EL (cell line): ENCODE measurements around the gene EZH1.

Source experiments
- DNase-seq: peaks from one replicate; pipeline ENCODE4 v3.0.0-alpha.2; 2016

EZH1 gene

GRCh38 chr17:42744806-42745617 lies at the start of gene EZH1:
Gene EZH1, minus strand, starts transcription at chr17:42745040. Its CDS starts 16,099 bp downstream, at chr17:42728941.
- DNase-seq, result peak; percentile 94

DNA sequence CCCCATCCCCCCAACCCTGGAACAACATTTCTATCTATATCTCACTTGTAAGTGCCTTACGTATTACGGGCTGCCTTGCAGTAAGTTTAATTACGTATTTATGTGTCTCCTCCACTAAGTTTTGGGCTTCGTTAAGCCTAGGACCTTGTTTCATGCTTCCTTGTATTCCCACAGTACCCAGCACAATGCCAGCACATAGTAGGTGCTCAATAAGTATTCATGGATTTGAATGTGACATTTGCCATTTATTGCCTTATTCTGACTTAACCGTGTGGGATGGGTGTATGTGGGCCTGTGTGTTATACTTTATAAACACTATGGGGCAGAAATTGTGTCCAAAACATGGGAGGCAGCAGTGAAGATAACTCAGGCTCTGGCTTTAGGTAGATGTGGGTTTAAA lies 47.7 kb upstream of the EZH1 start:
- no peak for DNase-seq

DNA sequence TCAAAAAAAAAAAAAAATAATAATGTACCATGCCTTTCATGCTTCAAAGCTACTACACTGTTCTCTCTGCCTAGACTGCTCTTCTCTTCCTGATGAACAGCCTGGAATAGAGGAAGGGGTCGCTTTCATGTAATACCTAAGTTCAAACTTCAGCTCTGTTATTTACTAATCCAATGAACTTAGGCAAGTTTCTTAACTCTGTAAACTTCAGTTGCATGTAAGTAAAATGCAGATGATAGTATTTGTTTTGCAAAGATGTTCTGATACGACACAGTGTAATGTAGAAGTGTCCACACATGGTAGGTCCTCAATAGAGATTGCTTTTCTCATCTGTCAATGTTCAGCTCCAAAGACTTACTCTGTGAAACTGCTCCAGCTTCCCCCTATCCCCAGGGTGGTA lies 47.1 kb upstream of the EZH1 start:
- no peak for DNase-seq

DNA sequence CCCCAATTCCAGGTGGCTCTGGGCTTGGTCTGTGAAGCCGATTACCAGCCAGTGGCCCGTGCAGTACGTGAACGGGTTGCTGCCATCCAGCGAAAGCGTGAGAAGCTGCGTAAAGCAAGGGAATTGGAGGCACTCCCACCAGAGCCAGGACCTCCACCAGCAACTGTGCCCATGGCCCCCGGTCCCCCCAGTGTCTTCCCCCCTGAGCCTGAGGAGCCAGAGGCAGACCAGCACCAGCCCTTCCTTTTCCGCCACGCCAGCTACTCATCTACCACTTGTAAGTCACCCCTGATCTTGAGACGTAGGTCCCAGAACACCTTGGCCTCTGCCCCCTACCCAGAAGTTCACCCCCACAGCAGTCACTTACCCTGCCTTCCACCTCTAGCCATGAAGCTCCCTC lies 42.4 kb upstream of the EZH1 start:
- DNase-seq, result no peak

DNA sequence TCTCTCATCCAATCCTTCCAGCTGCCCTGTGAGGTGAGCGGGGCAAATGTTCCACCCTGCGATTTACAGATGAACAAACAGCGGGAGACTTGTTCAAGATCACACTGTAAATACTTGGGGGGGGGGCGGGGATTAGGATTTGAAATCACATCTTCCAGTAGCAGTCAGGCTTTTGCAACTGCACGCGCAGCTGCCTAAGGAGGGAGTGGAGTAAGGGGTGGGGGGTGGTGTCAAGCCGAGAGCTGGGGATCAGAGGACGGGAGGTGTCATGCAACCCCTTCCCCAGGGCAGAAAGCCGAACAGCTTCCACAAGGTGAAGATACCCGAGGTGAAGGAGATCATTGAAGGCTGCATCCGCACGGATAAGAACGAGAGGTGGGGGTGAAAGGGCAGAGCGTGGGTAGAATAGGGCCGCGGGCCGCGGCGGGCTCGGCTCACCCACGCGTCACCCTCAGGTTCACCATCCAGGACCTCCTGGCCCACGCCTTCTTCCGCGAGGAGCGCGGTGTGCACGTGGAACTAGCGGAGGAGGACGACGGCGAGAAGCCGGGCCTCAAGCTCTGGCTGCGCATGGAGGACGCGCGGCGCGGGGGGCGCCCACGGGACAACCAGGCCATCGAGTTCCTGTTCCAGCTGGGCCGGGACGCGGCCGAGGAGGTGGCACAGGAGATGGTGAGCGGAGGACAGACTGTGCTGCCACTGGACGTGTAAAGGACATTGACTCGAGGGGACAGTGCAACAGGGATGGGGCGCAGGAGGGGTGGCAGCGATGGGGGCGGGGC lies 40.2 kb upstream of the EZH1 start:
- DNase-seq, result no peak

DNA sequence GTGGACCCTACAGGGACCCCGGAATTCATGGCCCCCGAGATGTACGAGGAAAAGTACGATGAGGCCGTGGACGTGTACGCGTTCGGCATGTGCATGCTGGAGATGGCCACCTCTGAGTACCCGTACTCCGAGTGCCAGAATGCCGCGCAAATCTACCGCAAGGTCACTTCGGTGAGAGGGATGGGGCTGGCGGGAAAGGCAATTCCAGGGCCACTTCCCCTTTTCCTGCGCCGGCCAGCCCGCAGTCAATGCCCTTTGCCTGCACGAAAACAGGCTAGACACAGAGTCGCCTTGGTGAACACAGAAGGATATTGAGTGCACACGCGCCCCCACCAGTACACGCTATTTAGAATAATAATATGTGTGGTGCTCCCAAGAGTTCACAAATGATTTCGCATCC lies 39.6 kb upstream of the EZH1 start:
- no peak for DNase-seq

DNA sequence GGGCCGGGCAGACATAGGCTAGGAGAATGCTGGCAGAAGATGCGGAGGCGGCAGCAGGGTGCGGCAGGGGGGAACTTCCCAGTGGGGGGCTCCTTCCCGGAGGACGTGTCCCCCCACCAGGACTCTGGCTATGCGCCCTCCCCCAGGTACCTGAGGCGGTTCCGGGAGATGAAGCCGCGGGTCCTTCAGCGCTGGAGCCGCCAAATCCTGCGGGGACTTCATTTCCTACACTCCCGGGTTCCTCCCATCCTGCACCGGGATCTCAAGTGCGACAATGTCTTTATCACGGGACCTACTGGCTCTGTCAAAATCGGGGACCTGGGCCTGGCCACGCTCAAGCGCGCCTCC lies 38.9 kb upstream of the EZH1 start:
- DNase-seq, result no peak

DNA sequence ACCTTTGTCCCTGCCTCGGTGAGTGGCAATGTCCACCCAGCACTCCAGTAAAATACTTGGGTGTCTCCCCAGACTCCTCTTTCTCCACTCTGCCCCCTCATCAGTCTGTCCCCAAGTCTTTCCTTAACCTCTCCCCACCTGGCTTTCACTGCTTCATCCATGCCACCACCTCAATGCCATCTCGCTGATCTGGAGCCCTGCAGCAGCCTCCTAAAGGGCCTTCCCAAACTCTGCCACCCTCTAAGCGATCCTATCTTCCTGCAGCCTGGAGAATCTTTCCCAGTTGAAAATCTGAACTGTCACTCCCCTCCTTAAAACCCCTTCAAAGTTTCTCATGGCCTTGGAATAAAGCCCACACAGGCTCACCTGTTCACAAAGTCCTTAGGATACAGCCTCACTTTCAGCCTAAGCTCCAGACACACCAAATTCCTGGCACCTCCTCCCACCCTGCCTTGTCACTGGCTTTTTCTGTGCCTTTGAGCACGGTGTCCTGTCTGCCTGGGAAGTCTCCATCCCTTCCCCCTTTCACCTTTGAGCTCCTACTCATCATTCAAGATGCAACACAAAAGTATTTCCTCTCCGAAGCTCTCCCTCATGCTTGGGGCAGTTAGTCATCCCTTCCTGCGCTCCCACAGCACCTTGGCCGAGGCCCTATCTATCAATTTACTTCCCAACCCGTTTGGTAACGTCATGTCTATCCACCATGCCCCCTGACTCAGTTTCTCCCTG lies 38.4 kb upstream of the EZH1 start:
- DNase-seq, result peak; percentile 89

DNA sequence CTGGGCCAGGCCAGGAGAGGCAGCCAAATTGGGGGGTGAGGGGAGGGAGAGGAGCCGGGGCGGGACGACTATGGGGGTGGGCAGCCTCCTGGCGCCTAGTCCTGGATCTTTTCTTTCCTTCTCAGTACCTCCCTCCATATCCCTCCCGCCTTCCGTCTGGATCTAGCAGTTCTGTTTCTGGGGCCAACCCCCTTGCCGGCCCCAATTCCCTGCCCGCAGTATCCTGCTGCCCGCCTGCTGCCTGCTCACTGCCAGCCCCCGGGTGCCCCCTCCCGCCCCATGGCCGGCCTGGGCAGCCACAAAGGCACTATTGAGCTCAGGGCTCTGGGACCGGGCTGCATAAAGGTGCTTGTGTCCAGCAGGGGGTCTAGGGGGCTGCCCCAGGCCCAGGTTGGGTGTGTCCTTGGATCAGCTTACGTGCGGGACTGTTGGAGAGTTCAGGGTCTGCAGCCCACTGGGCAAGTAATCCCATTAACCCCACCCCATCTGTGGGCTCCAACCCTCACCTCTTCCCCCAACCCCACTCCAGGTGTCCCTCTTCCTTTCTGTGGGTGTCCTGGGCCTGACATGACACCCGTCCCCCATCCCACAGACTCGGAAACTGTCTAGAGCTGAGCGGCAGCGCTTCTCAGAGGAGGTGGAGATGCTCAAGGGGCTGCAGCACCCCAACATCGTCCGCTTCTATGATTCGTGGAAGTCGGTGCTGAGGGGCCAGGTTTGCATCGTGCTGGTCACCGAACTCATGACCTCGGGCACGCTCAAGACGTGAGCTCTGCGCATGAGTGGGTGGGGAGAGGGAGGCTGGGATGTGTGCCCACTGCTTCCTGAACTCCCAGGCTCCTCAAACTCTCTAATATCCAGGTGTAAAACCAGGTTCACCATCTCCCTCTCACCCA lies 37.6 kb upstream of the EZH1 start:
- peak; percentile 34 for DNase-seq

DNA sequence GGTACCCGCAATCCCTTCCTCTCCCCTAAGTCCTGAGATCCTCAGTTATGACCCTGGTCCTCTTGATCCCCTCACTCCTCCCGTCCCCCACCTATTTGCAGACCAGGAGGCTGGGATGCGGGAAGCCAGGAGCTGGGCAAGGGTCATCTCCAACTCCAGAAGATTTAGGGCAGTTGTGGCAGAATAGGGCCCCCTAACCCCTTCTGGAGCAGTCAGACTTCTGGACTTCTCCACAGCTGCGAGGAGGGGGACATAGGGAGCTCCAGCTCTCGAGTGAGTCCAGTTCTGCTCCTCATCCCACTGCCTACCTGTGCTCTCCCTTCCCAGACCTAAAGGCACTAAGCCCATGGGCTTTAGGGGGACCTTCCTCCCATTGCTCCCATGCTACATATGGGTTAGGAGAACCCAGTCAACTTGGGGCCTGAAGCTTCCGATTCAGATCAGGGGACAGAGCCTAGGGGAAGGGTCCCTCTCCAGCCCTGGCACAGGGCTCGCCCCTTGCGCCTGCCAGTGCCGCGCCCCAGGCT lies 36.9 kb upstream of the EZH1 start:
- DNase-seq, result no peak

GRCh38 chr17:42780851-42781638 lies 36.2 kb upstream of the EZH1 start:
- DNase-seq, result no peak

- peak; percentile 83 for DNase-seq
Measured at GRCh38 chr17:42779936-42780850, 35.4 kb upstream of the EZH1 start, which contains the start of gene WNK4. Gene WNK4, plus strand, starts transcription at chr17:42780610. Its CDS starts 89 bp downstream, at chr17:42780699.

DNA sequence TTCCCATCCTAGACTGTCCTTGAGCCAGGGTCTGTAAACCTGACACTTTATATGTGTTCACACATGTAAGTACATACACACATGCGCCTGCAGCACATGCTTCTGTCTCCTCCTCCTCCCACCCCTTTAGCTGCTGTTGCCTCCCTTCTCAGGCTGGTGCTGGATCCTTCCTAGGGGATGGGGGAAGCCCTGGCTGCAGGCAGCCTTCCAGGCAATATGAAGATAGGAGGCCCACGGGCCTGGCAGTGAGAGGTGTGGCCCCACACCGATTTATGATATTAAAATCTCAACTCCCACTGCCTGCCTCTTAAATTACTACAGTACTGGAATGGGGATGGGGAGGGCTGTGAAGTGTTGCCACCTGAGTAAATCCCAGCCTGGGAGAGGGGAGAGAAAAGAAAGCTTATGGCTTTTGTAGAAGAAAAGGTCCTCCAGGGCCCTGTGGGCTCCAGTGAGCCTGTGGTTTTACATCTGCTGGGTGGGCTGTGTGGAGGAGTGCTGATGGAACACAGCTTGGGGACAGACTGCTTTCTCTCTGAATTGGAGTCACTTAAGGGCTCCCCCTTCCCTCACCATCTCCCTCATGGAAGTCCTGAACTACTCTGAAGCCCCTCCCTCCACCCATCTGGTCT lies 34.6 kb upstream of the EZH1 start:
- no peak for DNase-seq

DNA sequence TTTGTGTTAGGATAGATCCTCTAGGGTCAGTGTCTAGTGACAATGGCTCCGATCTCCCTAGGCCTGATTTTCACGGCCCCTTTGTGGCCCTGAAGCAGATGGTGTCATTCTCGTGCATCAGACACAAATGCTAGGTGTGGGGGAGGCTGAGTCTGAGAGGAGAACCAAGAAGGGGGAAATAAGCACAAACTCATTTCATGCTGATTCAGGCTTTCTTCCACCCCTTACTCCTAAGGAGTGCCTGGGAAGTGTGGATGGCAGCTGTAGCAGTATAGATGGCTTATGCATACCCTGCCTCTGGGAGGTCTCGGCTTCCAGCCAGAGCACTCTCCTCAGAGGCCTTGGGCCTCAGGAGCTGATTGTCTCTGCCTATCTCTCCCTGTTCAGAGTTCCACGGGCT lies 33.7 kb upstream of the EZH1 start:
- DNase-seq, result no peak

DNA sequence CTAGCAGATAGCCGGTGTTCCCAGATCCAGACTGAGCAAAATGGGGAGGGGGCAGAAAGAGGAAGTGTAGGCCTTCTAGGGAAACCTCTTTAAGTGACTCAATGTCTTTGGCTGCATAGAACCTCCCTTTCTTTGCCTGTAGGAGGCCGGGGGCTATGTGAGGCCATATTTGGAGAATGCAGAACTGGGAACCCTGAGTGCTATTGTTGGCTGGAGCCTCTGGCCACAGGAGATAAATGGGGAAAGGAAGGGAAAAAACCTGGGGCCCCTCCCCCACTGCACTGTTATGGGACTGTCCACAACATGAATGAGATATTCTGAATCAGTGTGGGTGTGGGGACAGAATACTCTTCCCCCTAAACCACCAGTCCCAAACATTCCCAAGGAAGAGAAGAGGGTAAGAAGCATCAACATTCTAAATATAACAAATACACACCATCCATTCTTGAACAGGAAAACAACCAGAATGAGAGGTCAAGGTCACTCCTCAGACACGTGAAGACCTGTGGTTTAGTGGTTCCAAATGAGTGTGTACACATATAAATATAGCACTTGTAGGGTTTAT lies 30.8 kb upstream of the EZH1 start:
- DNase-seq, result peak; percentile 76

- peak; percentile 78 for DNase-seq
Measured at GRCh38 chr17:42774066-42774745, 29.4 kb upstream of the EZH1 start.

GRCh38 chr17:42773290-42774035 lies 28.6 kb upstream of the EZH1 start, which contains the start of gene VPS25:
Gene VPS25, plus strand, starts transcription at chr17:42773449. Its CDS starts 27 bp downstream, at chr17:42773476.
- DNase-seq, result peak; percentile 89

DNA sequence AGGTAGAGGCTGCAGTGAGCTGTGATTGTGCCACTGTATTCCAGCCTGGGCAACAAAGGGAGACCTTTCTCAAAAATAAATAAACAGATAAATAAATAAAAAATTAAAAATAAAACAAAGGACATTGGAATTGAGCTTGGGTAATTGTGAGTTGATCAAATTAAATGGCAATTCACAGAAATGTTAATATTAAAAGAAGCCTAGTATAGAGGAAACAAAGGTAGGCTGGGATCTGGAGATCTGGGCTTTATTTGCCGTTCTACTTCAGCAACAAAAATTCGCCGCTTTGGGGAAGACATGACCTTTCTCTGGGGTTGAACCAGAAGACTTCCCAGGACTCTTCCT lies 28.1 kb upstream of the EZH1 start:
- DNase-seq, result no peak
